DMS 273 treated with DMSO at 0.1 percent for 48 hours (cell line): ENCODE results near the gene MYO3A.
"Not testable (repeated sequence)": the region's sequence is repeated elsewhere in the genome, so short reads cannot be mapped to it uniquely, and the experiment has no call there.

ENCODE experiments used
- DNase-seq: peaks from one replicate; lab custom pipeline; 2025; lab: John Stamatoyannopoulos, UW

MYO3A gene

DNA sequence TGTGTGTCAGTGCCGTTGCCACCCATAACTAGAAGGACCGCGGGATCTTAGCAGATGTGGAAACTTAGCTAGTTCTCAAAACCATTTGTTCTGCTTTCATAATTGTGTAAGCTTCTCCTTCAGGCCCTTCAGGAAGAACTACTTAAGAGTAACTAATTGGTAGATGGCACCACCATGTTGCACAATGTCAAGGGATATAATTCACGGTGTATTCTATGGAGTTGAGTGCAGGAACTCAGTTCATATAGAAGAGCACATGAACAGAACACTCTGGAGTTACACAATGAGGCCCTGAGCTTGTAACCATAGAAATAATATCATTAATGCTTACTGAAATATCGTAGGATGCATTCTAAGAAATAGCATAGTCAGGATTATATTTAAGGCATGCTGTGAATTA, 156.0 kb downstream of the MYO3A start:
- DNase-seq = no peak

DNA sequence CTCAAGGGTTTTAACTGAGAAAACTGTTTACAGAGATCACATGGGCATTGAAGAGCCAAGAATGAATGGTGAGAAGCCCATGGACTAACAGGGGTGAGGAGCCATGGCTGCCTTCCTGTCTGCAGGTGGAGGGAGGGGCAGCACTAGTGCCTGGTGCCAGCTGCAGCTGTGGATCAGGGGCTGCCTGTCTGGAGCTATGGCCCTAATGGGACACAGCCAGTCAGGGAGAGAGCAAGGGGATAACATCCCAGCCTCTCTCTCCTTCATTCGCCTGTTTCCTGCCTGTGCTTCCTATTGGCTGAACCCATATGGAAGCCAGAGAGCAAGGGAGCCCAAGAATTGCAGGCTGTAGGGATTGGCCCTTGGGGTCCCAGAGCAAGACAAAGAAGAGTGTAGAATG, 156.7 kb downstream of the MYO3A start:
- no peak for DNase-seq

DNA sequence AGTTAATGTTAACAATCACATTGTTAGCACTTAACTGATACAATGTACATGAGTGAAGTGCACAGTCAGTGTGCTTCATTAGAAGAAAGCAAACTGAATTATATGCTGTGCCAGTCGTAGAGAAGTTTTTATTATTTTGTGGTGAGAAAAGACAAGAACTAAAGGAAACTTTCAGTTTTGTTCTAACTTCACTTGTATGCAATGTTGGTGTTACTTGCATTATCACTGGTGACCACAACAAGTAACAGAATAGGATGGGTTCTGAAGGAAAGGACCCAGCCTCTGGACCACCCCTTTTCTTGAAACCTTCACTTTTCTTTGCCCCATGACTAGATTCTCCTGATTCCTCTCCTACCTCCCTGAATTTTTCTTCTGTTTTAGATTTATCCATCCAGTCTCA, 159.2 kb downstream of the MYO3A start:
- no peak for DNase-seq

DNA sequence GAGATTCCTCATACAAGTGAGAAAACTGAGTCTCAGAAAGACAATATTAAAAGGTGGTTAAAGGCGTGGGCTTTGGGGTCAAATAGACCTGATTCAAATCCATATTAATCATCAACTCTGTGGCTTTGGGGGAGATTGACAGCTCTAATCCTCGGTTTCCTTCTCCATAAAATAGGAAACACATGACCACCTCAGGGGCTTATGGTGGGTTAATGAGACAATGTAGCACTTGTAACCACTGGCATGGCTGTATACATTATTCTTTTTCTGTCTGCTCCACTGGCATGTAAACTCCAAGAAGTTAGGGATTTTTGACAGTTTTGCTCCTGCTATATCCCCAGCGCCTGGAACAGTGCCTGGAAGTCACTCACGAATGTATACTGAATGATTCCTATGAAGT, 161.8 kb downstream of the MYO3A start:
- DNase-seq = no peak

DNA sequence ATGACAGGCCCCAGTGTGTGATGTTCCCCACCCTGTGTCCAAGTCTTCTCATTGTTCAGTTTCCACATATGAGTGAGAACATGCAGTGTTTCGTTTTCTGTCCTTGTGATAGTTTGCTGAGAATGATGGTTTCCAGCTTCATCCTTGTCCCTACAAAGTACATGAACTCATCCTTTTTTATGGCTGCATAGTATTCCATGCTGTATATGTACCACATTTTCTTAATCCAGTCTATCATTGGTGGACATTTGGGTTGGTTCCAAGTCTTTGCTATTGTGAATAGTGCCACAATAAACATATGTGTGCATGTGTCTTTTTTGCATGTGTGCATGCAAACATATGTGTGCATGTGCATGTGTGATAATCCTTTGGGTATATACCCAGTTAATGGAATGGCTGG, 163.5 kb downstream of the MYO3A start:
- DNase-seq = not testable (repeated sequence)

DNA sequence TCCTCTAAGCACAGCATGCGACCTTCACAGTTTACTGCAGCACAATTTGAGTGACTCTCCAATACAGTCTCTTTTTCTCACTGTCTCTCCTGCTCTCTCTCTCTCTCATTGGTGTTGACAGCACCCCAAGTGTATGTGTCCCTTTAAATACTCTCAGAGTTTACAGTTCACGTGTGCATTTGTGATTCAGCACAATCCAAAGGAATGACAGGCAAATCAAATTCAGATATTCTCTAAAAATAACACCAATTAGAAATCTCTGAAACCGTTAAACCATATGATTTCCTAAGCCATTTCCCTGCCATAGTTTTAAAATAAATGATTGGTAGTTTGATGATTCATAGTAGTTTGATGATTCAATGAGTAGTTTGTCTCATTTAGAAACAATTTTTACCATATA, 178.5 kb downstream of the MYO3A start:
- no peak for DNase-seq

DNA sequence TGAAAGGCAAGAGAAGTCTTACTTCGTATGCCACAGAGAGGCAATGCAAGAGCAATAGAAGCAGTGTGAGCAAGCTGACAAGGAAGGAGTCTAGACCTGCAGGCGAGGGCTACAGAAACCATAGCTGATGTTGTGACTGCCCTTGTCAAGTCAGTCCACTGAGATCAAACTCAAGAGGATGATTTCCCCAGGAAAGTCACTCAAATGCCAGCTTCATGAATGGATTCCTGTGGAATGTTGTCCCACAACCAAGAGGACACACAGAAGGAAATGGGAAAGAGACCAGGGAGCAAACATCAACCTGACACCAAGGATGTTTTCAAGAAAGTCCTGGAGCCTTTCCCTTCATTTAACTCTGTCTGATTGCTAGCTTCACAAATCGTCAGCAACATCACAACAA, 204.6 kb downstream of the MYO3A start:
- DNase-seq = no peak

DNA sequence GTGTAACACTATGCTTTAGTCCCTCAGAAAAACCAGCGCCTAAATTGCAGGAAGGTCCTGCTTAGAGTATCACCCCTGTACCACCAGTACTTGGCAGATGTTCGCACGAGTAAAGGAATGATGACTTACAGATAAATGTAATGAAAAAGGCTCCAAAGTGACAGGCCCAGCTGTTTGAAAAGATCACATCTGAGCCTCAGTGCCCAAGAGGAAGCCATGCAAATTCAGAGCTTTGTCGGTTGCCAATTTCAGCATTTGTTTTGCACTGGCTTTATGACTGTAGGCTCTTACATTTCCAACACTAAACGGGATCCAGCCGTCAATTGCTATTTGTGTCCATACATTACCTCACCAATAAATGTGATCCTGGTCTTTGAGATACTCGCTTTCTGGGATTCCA, 222.0 kb downstream of the MYO3A start:
- no peak for DNase-seq

DNA sequence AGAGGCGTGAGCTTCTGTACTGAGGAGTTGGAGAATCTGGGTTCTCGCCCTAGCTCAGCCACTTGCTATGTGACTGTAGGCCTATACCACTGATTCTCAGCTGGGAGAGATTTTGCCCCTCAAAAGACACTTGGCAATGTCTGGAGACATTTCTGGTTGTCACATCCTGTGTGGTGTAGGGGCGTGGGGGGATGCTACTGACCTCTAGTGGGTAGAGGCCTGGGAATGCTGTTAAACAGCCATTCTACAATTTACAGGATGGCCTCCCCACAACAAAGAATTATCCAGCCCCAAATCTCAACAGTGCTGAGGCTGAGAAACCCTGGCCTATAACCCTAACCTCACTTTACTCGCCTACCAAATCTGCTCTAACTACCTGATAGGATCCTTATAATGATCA, 223.7 kb downstream of the MYO3A start:
- no peak for DNase-seq

DNA sequence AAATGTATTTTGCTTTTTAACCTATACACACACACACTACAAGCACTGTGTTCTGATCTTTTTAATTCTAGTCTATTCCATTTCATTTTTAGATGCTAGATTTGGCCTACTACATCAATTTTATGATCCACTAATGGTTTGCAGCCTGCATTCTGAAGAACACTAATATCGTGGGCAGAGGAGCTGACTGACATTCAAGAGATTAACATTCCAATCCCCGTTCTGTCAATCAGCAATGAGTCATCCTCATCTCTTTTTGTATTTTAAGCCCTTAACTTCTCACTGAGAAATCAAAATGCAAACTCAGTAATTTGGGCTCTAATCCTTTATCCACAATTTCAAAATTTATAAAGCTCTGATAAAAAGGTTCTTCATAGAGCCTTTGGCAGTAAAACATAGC, 235.4 kb downstream of the MYO3A start:
- DNase-seq = no peak

DNA sequence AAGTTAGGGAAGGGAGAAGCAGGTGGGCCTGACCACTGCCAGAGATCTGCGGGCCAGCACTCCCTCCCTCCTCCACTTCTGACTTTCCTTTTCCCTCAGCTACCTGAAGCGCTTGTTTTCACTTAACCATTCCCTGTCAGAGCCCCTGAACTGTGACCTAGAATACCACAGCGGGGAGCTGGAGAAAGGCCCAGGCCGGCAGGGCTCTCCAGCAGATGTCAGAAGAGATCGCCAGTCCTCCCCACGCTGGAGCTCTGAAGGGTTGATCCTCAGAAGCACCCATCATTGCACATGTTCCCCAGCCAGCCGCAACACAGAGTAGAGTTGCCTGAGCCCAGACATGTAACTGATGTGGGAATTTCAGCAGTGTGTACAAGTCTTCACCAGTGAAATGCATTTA, 238.1 kb downstream of the MYO3A start:
- DNase-seq = no peak

DNA sequence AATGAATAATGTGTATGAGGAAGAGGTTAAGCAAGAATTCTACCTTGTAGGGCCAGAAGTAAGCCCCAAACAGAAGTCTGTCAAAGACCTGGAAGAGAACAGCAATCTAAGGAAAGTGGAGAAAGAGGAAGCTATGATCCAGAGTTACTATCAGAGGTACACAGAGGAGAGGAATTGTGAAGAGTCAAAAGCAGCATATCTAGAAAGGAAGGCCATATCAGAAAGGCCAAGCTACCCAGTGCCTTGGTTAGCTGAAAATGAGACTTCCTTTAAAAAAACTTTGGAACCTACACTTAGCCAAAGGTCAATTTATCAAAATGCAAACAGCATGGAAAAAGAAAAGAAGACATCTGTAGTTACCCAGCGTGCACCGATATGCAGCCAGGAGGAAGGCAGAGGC, 239.8 kb downstream of the MYO3A start:
- no peak for DNase-seq

DNA sequence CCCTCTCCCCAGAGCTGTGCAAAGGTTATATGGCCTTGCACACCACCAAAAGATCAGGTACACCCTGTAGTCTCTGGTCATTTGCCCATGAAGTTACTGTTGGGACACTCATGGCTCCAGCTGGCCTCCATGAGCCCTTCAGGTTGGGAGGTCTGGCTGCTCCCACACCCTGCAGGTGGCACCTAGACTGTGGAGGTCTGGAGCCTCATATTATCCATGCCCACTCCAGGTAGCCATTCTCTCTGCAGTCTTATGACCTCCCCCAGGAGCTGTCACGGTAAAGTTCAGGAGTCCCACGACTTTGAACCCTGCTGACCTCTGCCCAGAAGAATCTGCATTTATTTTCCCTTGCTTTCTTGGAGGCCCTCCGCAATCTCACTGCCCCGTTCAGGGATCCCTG, 243.3 kb downstream of the MYO3A start:
- no peak for DNase-seq

DNA sequence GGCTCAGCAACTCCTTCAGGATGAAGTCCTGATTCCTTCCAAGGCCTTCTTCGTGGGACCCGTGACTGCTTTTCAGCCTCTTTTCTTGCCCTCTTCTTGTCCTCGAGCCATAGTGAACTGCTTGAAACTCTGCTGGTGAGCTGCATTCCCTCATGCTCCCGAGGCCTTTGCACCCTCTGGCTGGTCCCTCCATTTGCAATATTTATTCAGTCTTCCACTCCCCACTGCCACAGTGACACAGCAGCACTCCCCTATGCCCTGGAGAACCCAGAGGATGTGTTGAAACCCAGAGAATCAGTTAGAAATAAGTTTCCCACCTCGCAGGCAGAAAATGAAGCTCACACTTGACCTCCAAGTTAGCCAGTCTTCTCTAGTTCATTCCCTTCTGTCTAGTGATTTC, 260.2 kb downstream of the MYO3A start:
- no peak for DNase-seq

DNA sequence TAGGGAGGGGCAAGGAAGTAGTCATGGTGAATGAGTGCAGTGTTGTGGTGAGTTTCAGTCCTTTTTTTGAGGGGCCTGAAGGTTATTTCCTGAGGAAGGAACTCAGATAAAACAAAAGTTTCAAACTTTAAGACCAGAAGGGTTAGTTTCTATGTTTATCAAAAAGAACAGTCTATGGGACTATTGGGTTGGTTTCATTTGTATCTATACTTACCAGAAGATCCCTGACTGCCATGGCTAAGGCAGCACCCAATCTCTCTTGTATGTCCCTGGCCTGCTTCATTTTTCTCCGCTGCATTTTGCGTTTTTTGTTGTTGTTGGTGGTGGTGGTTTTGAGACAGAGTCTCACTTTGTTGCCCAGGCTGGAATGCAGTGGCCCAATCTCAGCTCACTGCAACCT, 263.2 kb downstream of the MYO3A start:
- DNase-seq = no peak

DNA sequence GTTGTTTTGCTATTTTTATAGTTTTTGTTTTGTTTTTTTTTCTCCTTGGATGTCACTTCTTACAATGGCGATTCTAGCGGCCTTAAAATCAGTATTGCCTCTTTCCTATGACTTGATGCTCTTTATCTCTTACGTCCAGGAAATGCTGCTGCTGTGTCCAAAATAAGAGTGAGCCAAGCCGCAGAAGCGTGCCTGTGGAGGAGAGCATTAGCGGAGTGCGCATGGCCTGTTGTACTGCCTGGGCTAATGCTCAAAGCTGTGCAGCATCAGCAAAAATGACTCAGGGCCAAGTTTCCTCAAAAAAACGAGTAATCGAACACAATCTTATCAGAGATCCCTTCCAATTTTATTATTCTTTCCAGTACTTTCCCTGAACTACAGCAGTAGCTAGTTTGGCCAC, 264.1 kb downstream of the MYO3A start:
- DNase-seq = no peak

DNA sequence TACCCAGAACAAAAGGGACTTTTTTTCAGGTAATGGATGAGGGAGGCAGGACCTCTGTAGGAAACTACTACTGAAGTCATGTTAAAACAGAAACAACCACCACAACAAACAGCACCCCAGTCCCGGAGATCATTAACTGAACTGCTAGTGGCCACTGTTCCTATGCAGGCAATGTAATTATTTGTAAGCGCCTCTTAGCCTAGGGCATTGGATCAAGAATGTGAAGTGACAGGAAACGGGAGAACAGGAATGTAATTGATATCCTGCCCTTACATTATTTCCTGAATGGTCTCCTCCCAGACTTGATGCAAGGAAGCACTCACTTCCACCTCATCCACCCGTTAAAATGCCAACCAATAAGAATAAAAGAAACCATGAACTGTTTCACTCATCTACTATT, 265.8 kb downstream of the MYO3A start:
- no peak for DNase-seq

DNA sequence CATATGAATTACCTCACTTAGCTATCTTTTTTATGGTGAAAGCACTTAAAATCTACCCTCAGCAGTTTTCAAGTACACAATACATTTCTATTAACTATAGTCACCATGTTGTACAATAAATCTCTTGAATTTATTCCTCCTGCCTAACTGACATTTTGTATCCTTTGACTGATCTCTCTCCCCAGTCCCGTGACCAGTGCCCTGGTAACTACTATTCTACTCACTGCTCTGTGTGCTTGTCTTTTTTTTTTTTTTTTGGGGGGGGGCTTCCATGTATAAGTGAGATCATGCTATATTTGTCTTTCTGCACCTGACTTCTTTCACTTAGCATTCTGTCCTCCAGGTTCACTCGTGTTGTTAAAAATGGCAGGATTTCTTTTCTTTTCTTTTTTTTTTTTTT, 271.2 kb downstream of the MYO3A start:
- DNase-seq = no peak

DNA sequence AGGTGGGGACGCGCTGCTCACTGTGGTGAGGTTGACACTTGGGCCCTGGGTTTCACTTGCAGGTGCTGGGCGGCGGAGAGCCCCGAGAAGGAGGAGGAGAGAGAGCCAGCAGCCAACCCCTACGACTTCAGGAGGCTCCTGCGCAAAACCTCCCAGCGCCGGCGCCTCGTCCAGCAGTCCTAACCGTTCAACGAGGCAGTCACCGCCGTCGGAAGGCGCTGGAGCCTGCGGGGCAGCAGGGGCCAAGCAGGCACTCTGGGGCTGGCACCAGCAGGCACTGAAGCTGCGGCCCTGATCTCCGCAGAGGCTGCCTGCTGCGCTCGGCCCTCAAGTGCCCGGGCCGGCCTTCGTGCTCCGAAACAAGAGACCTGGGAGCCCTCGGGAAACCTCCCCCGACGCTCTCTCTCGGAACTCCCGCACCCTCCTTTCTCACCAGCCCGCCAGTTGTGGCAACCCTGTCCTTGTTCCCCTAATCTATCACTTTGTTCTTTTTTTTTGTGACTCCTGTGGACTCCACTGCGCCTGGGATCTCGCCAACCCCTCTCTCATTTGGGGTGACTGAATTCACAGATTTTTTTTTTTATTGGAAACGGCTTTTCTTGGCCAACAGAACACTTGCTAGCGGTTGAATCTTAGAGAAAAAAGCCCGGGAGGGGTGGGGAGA, 277.9 kb downstream of the MYO3A start:
- no peak for DNase-seq

DNA sequence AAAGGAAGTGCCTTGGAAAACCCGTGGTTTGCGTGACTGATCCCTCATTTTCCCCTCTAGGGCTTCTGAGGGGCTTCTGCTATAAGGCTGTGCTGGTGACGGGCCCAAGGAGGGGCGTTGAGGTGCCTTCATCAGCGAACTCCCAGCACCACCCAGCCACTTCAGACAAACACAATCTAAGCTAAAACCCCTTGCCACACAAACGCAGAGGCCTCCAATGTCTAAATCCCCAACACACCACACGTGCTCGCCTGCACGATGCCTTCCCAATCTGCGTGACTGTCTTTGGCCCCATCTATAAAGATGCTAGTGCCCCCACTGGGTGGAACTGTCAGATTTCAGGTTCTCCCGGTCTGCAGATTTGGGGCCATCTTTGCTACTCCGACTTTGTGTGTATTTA, 278.5 kb downstream of the MYO3A start:
- no peak for DNase-seq

DNA sequence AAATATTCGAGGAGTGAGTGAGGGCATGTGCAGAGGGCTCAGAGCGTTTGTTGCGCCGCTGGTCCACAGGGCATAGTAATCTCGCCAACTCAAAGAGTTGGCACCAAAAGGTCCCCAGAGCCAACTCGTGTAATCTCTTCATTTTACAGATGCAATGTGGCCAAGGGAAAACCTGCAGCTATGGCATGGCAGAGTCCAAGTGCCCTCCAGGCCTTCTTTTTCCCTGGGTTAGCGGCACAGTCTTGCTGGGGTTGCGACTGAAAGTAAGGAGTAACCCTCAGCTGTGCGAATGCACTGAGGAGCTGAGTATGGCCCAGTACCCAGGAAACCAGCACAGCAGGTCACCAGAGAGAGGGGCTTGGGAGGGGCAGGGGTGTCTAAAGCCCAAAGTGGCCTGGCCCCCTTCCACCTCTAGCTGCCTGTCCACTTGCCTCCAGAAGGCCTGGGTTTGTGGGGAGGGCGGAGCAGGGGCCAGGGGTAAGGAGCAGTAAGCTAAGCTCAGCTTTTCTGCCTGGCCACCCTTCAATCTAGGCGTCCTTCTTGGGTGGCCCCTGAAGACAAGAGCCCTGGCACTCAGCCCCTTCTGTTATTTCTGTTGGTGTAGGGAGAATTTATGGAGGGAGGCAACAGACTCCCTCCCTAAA, 279.2 kb downstream of the MYO3A start:
- no peak for DNase-seq

DNA sequence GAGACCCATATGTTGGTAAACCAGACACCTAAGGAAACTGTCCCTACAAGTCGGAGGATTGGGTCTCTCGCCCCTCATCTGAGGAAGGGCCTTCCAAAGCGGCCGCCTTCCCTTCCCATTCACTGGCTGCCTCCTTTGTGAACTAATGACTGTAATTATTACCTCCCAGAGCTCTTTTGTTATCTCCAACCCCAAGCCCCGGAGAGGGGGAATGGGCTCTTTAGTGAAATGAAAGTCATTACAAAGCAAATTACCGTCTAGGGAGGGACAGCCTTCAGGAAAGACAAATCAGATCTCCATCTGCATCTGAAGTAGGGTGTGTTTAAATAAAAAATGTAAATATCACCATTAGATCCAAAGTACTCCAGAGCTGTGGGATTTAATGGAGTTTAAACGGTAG, 280.0 kb downstream of the MYO3A start:
- no peak for DNase-seq

DNA sequence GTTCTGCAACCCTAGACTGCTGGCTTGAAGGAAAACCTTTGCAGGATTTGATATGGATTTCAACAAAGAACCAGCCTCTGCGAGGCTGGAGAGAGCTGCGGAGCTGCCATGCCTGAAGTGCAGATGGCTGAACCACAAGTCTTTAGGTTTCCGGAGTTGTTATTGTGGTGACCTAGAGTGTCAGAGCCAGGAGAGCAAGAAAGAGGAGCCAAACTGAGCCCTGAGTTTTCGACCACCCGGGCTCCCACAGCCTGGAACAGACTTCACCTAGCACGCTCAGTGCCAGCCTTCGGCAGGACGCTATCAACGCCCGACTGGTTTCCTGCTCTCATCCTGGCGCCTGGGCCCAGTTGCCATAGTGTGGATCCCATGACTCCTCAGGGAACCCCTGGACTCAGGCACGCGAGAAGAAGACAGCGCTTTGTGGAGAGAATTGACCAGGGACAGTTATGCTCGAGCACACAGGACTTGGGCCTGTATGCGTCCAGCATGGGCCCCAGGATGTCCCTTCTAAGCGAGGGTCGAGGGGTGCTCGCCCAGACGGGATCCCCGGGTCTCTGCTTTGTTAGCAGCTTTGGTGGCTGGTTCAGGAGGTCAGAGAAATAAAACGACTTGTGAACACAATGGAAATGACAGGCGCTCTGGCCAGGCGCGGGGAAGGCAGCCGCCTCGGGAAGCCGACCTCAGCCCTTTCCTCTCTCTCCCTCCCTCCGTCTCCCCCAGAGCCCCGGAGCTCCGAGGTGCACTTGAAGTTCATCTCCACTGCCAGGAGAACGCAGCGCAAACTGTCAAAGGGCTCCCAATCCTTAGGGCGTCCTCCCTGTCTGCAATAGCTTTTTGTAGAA, 280.7 kb downstream of the MYO3A start:
- no peak for DNase-seq
